Left ventricle myocardium superior (tissue), 1 donor: ENCODE data around the gene METRNL. TPM values are rescaled to one million over a fixed set of nuclear protein-coding genes. Genes with fewer than 3 reads are reported as not detected.
"Not testable (repeated sequence)": the region's sequence is repeated elsewhere in the genome, so short reads cannot be mapped to it uniquely, and the experiment has no call there.

Source experiments
- ATAC-seq: fragments of 200-7000 bp; cut with Tn5 transposase; one replicate; pipeline ENCODE4 v1.9.1; 2020; ENCODE audit warnings: mild to moderate bottlenecking, moderate library complexity
- DNase-seq: peaks from one replicate; pipeline ENCODE4 v3.0.0-alpha.2; 2020
- intact Hi-C: fragments of 100-400 bp; cut with micrococcal nuclease; formaldehyde crosslinking; loops from one replicate; pipeline ENCODE4 v1.11.0; 2022
- total RNA-seq: library from RNA; stranded (reverse); fragmentation: NEBNext Ultra II Directional; extraction: Animal tissue kit (Norgen Biotek cat#: 25700); gene quantifications from one replicate; pipeline ENCODE4 v1.2.1, GENCODE V29; 2021
- donor health status: DM: no; HTN: yes; CAD: no; lungs with severe emphysema.

Gene METRNL
- total RNA-seq, 1 donor from 2014 or later: 68.4 TPM

- ATAC-seq (no peak), DNase-seq (no peak)
- intact Hi-C loops: no loop called here
Observed at GRCh38 chr17:83111516-83112282, 32.3 kb downstream of the METRNL start.

GRCh38 chr17:83113381-83113780 lies 34.0 kb downstream of the METRNL start:
- no peak for DNase-seq
- no peak for ATAC-seq
- intact Hi-C loops: no loop called here

GRCh38 chr17:83113792-83114191 lies 34.4 kb downstream of the METRNL start:
- ATAC-seq: no peak
- no peak for DNase-seq
- intact Hi-C loops: no loop called here

GRCh38 chr17:83114706-83115105 lies 35.3 kb downstream of the METRNL start:
- DNase-seq (no peak), ATAC-seq (no peak)
- intact Hi-C loops: no loop called here

- intact Hi-C loops: no loop called here
- ATAC-seq (no peak), DNase-seq (no peak)
Observed at GRCh38 chr17:83115202-83115651, 35.8 kb downstream of the METRNL start.

- ATAC-seq (no peak), DNase-seq (no peak)
- intact Hi-C loops: no loop called here
Observed at GRCh38 chr17:83115832-83116231, 36.4 kb downstream of the METRNL start.

GRCh38 chr17:83116311-83116771 lies 36.9 kb downstream of the METRNL start:
- intact Hi-C loops: no loop called here
- DNase-seq (peak; percentile 22), ATAC-seq (no peak)

GRCh38 chr17:83116783-83117555 lies 37.6 kb downstream of the METRNL start:
- intact Hi-C loops: no loop called here
- ATAC-seq: no peak
- DNase-seq: peak; percentile 14

GRCh38 chr17:83117583-83117982 lies 38.2 kb downstream of the METRNL start:
- ATAC-seq: no peak
- intact Hi-C loops: no loop called here

GRCh38 chr17:83118071-83118841 lies 38.8 kb downstream of the METRNL start:
- DNase-seq (no peak), ATAC-seq (no peak)
- intact Hi-C loops: no loop called here

More at GRCh38 chr17:83117583-83117982, 38.2 kb downstream of the METRNL start:
- DNase-seq: no peak

- intact Hi-C loops: no loop called here
- ATAC-seq (no peak), DNase-seq (no peak)
Observed at GRCh38 chr17:83119987-83120864, 40.8 kb downstream of the METRNL start.

GRCh38 chr17:83121473-83121872 lies 42.1 kb downstream of the METRNL start:
- DNase-seq, intact Hi-C loops, ATAC-seq: not testable (repeated sequence)

GRCh38 chr17:83121921-83122820 lies 42.8 kb downstream of the METRNL start:
- intact Hi-C loops: no loop called here

GRCh38 chr17:83122834-83123233 lies 43.4 kb downstream of the METRNL start:
- ATAC-seq (no peak), DNase-seq (no peak)
- intact Hi-C loops: no loop called here

More at GRCh38 chr17:83121921-83122820, 42.8 kb downstream of the METRNL start:
- DNase-seq (no peak), ATAC-seq (no peak)

GRCh38 chr17:83123896-83124801 lies 44.7 kb downstream of the METRNL start:
- intact Hi-C loops: no loop called here
- no peak for DNase-seq
- no peak for ATAC-seq

- no peak for ATAC-seq
- DNase-seq: no peak
- intact Hi-C loops: no loop called here
Observed at GRCh38 chr17:83124871-83125514, 45.6 kb downstream of the METRNL start.
